H9 (cell line): ENCODE data around the gene CCDC12. TPM values are rescaled to one million over a fixed set of nuclear protein-coding genes. Genes with fewer than 3 reads are reported as not detected.

ENCODE experiments used
- DNase-seq: peaks from one replicate; pipeline ENCODE4 v3.0.0-alpha.2; 2017
- H2AFZ ChIP-seq: one replicate; pipeline ENCODE4 v1.6.1; 2013; ENCODE audit warnings: mild to moderate bottlenecking, low read length, control low read depth, moderate library complexity
- H2AK5ac ChIP-seq: 2 replicates; pipeline ENCODE4 v1.6.1; 2013; ENCODE audit warnings: low read length, control low read depth, mixed read lengths; ENCODE audit not compliant: insufficient read length
- H2BK120ac ChIP-seq: one replicate; pipeline ENCODE4 v1.6.1; 2013; ENCODE audit warnings: low read depth, mild to moderate bottlenecking, low read length, control low read depth, inconsistent platforms; ENCODE audit not compliant: poor library complexity, severe bottlenecking
- H2BK12ac ChIP-seq: 2 replicates; pipeline ENCODE4 v1.6.1; 2013; ENCODE audit warnings: low read length, control low read depth, mixed read lengths, low read depth; ENCODE audit not compliant: insufficient read length
- H2BK15ac ChIP-seq: 2 replicates; pipeline ENCODE4 v1.6.1; 2013; ENCODE audit warnings: low read depth, low read length, control low read depth
- H2BK20ac ChIP-seq: one replicate; pipeline ENCODE4 v1.6.1; 2013; ENCODE audit warnings: low read depth, mild to moderate bottlenecking, low read length, control low read depth, inconsistent platforms; ENCODE audit not compliant: poor library complexity, severe bottlenecking
- H2BK5ac ChIP-seq: 2 replicates; pipeline ENCODE4 v1.6.1; 2013; ENCODE audit warnings: low read length, control low read depth, mixed read lengths; ENCODE audit not compliant: insufficient read length
- H3K14ac ChIP-seq: 2 replicates; pipeline ENCODE4 v1.6.1; 2013; ENCODE audit warnings: low read length, control low read depth; ENCODE audit not compliant: insufficient read depth
- H3K18ac ChIP-seq: 2 replicates; pipeline ENCODE4 v1.6.1; 2013; ENCODE audit warnings: low read depth, mild to moderate bottlenecking, mixed read lengths, low read length, control low read depth; ENCODE audit not compliant: insufficient read length
- H3K23ac ChIP-seq: 2 replicates; pipeline ENCODE4 v1.6.1; 2013; ENCODE audit warnings: low read length, control low read depth, mixed read lengths, low read depth; ENCODE audit not compliant: insufficient read length
- H3K23me2 ChIP-seq: 2 replicates; pipeline ENCODE4 v1.6.1; 2013; ENCODE audit warnings: low read depth, mild to moderate bottlenecking, mixed read lengths, low read length, control low read depth; ENCODE audit not compliant: insufficient read length, poor library complexity, severe bottlenecking
- H3K27ac ChIP-seq: 2 replicates; pipeline ENCODE4 v1.5.1; 2013; ENCODE audit warnings: low read length, control low read depth, mixed read lengths, low read depth; ENCODE audit not compliant: insufficient read length
- H3K27me3 ChIP-seq: 2 replicates; pipeline ENCODE4 v1.6.1; 2013; ENCODE audit warnings: low read length, control low read depth, inconsistent platforms; ENCODE audit not compliant: insufficient read depth
- H3K4ac ChIP-seq: 2 replicates; pipeline ENCODE4 v1.6.1; 2013; ENCODE audit warnings: low read depth, mild to moderate bottlenecking, control low read depth, inconsistent platforms, low read length, moderate library complexity
- H3K4me1 ChIP-seq: 2 replicates; pipeline ENCODE4 v1.6.1; 2013; ENCODE audit warnings: low read length, control low read depth, inconsistent platforms; ENCODE audit not compliant: insufficient read depth
- H3K4me2 ChIP-seq: 2 replicates; pipeline ENCODE4 v1.6.1; 2013; ENCODE audit warnings: low read length, control low read depth, mixed read lengths; ENCODE audit not compliant: insufficient read length, insufficient read depth
- H3K56ac ChIP-seq: 2 replicates; pipeline ENCODE4 v1.6.1; 2013; ENCODE audit warnings: low read depth, mild to moderate bottlenecking, mixed read lengths, low read length, control low read depth; ENCODE audit not compliant: insufficient read length
- H3K79me1 ChIP-seq: 2 replicates; pipeline ENCODE4 v1.6.1; 2013; ENCODE audit warnings: low read depth, mild to moderate bottlenecking, moderate library complexity, low read length, control low read depth, inconsistent platforms; ENCODE audit not compliant: insufficient read depth, poor library complexity, severe bottlenecking
- H3K79me2 ChIP-seq: 2 replicates; pipeline ENCODE4 v1.6.1; 2013; ENCODE audit warnings: low read length, control low read depth, inconsistent platforms; ENCODE audit not compliant: insufficient read depth
- H3K9ac ChIP-seq: 2 replicates; pipeline ENCODE4 v1.6.1; 2013; ENCODE audit warnings: low read length, control low read depth, mixed read lengths; ENCODE audit not compliant: insufficient read length; ENCODE audit errors: extremely low read depth
- H3K9me3 ChIP-seq: one replicate; pipeline ENCODE4 v1.6.1; 2013; ENCODE audit warnings: low read depth, low read length, inconsistent platforms; ENCODE audit not compliant: control insufficient read depth
- H3T11ph ChIP-seq: one replicate; pipeline ENCODE4 v1.6.1; 2013; ENCODE audit warnings: mild to moderate bottlenecking, low read length, control low read depth, inconsistent platforms
- H4K20me1 ChIP-seq: one replicate; pipeline ENCODE4 v1.6.1; 2013; ENCODE audit not compliant: control insufficient read depth, insufficient read length, insufficient read depth
- H4K5ac ChIP-seq: 2 replicates; pipeline ENCODE4 v1.6.1; 2013; ENCODE audit warnings: low read depth, mild to moderate bottlenecking, mixed read lengths, low read length, control low read depth; ENCODE audit not compliant: insufficient read length
- H4K8ac ChIP-seq: replicated peaks from 2 replicates; pipeline ENCODE4 v1.6.1; 2013; ENCODE audit warnings: low read length, control low read depth, mixed read lengths, low read depth; ENCODE audit not compliant: insufficient read length
- H4K91ac ChIP-seq: 2 replicates; pipeline ENCODE4 v1.6.1; 2013; ENCODE audit warnings: low read depth, mild to moderate bottlenecking, moderate library complexity, mixed read lengths, low read length, control low read depth; ENCODE audit not compliant: insufficient read length
- H3K27ac Mint-ChIP-seq, 3 experiments: 2 replicates in 2 of 3; 3 replicates in 1 of 3; pipeline ENCODE4 v1.8.0; 2020 to 2021; ENCODE audit warnings: mixed read lengths in 3 of 3, mild to moderate bottlenecking in 1 of 3, moderate library complexity in 1 of 3
- H3K27me3 Mint-ChIP-seq: 2 replicates; pipeline ENCODE4 v1.8.0; 2021; ENCODE audit warnings: low read depth, mild to moderate bottlenecking, moderate library complexity, mixed read lengths
- H3K36me3 Mint-ChIP-seq, 3 experiments: 2 replicates in 2 of 3; 3 replicates in 1 of 3; pipeline ENCODE4 v1.8.0; 2020 to 2021; ENCODE audit warnings: low read depth in 3 of 3, mixed read lengths in 3 of 3; ENCODE audit not compliant: insufficient read depth in 1 of 3
- H3K4me1 Mint-ChIP-seq, 2 experiments: 2 replicates each; pipeline ENCODE4 v1.8.0; 2020; ENCODE audit warnings: mixed read lengths in 2 of 2
- H3K4me3 Mint-ChIP-seq, 2 experiments: 2 replicates in 1 of 2; 3 replicates in 1 of 2; pipeline ENCODE4 v1.8.0; 2020 to 2021; ENCODE audit warnings: mild to moderate bottlenecking in 2 of 2, mixed read lengths in 2 of 2, moderate library complexity in 1 of 2
- H3K9me3 Mint-ChIP-seq, 2 experiments: 2 replicates in 1 of 2; 3 replicates in 1 of 2; pipeline ENCODE4 v1.8.0; 2020; ENCODE audit warnings: mild to moderate bottlenecking in 2 of 2, mixed read lengths in 2 of 2, moderate library complexity in 1 of 2
- WGBS: extraction: QIAGEN DNeasy Blood & Tissue Kit; methylation state at CpG from one replicate; pipeline ENCODE4 v1.1.7; 2013; ENCODE audit warnings: missing lambda C conversion rate, low lambda C conversion rate, mixed read lengths; ENCODE audit not compliant: insufficient read length; ENCODE audit errors: extremely low coverage; 5-methylcytosine and 5-hydroxymethylcytosine counted together
- total RNA-seq: library from RNA; stranded (reverse); gene quantifications from 2 replicates; pipeline ENCODE4 v1.2.1, GENCODE V29; 2021
- TF ChIP-seq, protein P1 (sequence below): fragments of 200-600 bp; sonication (generic); conservative IDR thresholded peaks from 3 replicates; pipeline ENCODE4 v1.8.0; 2021; ENCODE audit warnings: antibody characterized with exemption, mild to moderate bottlenecking

Gene CCDC12
- total RNA-seq, 1 experiment from 2014 or later = 54.0 TPM

DNA sequence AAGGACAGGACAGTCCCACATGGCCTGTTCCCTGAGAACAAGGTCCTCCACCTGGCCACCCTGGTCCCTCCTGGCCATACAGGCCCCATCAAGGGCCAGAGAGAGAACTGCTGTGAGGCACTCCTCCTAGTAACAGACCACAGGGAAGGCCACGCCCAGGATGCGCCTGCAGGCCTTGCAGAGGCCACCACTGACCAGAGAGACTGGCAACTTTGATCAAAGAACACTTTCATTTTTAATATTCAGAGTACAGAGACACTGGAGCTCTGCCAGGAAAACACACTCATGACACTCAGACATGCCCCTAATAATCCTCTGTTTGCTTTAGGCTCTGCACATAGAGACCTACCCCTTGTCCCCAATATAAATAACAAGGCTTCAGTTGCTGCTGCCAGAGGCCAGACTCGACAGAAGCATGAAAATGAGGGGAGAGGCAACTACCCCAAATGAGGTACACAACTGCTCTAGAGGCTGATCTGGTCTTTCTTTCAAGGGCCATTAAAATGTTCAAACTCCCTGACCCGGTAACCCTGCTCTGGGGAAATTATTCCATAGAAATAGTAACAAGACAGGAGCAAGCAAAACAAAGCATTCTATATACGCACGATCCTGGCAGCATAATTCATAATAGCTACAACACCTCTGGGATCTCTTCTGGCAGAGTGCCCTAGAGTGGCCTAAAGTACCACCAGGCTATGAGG lies 44.8 kb downstream of the CCDC12 start:
- Mint-ChIP-seq H3K27me3 (no peaks in the 10 kb centered on the region), H3K9me3 (no peaks in the 10 kb centered on the region), H3K27ac (peak overlapping the region; percentile 25 to 41 (median 27); a peak in 2 of 7 replicates), H3K36me3 (peaks cover 7 to 28% (median 20%) of the 10 kb centered on the region in 3 experiments; a peak in 6 of 7 replicates), H3K4me1 (peaks cover 40 to 42% of the 10 kb centered on the region in 2 experiments), H3K4me3 (no peak overlapping the region; a peak in 1 of 5 replicates)
- Histone ChIP-seq H4K91ac (no peak overlapping the region), H3K27ac (no peak overlapping the region), H3T11ph (no peak overlapping the region), H3K23me2 (no peaks in the 10 kb centered on the region), H4K8ac (no peak overlapping the region), H3K23ac (no peak overlapping the region), H3K56ac (no peak overlapping the region), H4K5ac (no peak overlapping the region), H2BK120ac (no peak overlapping the region), H3K27me3 (no peaks in the 10 kb centered on the region), H2BK5ac (no peak overlapping the region), H2AK5ac (no peak overlapping the region), H3K9ac (no peak overlapping the region), H3K4ac (no peak overlapping the region), H3K79me2 (peaks cover 6% of the 10 kb centered on the region; the same call in 1 of the 2 replicates), H3K79me1 (peaks cover 4% of the 10 kb centered on the region), H3K4me2 (no peak overlapping the region), H3K4me1 (peaks cover 8% of the 10 kb centered on the region; the same call in 1 of the 2 replicates), H3K9me3 (no peaks in the 10 kb centered on the region), H2AFZ (no peak overlapping the region), H3K18ac (no peak overlapping the region), H2BK12ac (no peak overlapping the region), H2BK20ac (no peak overlapping the region), H3K14ac (no peak overlapping the region), H4K20me1 (no peaks in the 10 kb centered on the region), H2BK15ac (no peak overlapping the region)
- DNase-seq = no peak
- TF ChIP-seq, protein P1, sequence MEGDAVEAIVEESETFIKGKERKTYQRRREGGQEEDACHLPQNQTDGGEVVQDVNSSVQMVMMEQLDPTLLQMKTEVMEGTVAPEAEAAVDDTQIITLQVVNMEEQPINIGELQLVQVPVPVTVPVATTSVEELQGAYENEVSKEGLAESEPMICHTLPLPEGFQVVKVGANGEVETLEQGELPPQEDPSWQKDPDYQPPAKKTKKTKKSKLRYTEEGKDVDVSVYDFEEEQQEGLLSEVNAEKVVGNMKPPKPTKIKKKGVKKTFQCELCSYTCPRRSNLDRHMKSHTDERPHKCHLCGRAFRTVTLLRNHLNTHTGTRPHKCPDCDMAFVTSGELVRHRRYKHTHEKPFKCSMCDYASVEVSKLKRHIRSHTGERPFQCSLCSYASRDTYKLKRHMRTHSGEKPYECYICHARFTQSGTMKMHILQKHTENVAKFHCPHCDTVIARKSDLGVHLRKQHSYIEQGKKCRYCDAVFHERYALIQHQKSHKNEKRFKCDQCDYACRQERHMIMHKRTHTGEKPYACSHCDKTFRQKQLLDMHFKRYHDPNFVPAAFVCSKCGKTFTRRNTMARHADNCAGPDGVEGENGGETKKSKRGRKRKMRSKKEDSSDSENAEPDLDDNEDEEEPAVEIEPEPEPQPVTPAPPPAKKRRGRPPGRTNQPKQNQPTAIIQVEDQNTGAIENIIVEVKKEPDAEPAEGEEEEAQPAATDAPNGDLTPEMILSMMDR = no peak
- no CpG with 5 or more reads among the region's 6 CpGs for WGBS
